GM21723 (cell line): ENCODE measurements around the gene GPANK1.

ENCODE experiments used
- ATAC-seq: cut with Tn5 transposase; IDR thresholded peaks from one replicate; pipeline ENCODE4 v1.9.1; 2021; ENCODE audit warnings: mild to moderate bottlenecking, moderate library complexity; ENCODE audit not compliant: unreplicated experiment

Gene GPANK1

DNA sequence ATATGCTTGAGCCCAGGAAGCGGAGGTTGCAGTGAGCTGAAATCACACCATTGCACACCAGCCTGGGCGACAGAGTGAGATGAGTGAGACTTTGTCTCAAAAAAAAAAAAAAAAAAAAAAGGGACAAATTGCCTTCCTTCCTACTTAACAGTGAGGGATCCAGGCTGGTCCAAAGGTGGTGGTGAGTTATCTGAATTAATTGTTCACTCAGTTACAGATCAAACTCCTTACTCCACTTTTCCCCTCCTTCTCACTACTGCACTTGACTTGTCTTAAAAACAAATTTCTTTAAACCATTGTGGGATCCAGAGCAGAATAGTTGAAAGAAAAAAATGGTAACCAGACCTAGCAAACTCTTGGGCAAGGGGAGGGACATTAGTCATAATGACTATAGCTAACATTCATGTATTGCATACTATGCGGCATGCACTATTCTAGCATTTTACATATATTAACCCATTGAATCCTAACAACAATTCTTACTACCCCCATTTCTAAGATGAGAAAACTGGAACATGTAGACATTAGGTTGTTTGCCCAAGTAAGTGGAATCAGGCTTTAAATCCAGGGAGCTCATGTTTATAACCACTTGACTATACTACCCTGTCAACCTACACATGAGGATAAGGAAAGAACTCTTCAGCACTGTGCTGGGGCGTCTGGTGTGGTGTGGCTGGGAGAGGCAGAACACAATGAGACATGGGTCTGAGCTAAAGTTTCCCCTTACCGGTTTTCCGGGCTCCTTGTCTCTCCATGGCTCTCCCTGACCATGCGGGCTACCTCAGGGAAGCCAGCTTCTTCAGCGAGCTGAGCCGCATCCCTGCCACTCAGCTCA lies 1.5 kb downstream of the GPANK1 start:
- ATAC-seq, result no peak

- no peak for ATAC-seq
These were observed 2.6 kb downstream of the GPANK1 start for GRCh38 chr6:31662124-31662723.

DNA sequence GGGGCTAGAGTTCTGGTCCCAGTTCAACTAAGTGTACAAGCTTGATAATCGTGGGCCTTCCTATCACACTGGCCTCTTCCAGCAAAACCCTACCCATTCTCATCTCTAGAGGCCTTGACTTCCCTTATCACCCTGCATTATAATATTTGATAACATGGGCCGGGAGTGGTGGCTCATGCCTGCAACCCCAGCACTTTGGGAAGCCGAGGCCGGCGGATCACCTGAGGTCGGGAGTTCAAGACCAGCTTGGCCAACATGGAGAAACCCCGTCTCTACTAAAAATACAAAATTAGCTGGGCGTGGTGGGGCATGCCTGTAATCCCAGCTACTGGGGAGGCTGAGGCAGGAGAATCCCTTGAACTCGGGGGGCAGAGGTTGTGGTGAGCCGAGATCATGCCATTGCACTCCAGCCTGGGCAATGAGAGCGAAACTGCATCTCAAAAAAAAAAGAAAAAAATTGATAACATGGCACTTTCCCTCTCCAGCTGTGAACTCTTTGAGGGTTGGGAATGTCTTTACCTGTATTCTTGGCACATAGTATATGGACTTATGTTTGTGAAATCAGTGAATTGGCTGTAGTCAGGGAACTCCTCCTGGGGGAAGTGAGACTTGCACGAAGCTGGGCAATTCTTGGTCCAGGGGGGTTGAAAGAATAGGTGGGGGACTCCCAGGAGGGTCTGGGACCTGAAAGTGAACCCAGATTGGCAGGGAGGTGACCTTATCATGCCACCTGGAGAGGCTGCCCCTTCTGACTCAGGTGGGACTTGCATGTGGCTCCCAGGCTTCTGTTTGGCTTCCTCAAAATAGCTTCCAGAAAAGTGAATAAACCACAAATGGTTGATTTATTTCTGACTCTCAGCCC lies 3.3 kb downstream of the GPANK1 start:
- no peak for ATAC-seq

DNA sequence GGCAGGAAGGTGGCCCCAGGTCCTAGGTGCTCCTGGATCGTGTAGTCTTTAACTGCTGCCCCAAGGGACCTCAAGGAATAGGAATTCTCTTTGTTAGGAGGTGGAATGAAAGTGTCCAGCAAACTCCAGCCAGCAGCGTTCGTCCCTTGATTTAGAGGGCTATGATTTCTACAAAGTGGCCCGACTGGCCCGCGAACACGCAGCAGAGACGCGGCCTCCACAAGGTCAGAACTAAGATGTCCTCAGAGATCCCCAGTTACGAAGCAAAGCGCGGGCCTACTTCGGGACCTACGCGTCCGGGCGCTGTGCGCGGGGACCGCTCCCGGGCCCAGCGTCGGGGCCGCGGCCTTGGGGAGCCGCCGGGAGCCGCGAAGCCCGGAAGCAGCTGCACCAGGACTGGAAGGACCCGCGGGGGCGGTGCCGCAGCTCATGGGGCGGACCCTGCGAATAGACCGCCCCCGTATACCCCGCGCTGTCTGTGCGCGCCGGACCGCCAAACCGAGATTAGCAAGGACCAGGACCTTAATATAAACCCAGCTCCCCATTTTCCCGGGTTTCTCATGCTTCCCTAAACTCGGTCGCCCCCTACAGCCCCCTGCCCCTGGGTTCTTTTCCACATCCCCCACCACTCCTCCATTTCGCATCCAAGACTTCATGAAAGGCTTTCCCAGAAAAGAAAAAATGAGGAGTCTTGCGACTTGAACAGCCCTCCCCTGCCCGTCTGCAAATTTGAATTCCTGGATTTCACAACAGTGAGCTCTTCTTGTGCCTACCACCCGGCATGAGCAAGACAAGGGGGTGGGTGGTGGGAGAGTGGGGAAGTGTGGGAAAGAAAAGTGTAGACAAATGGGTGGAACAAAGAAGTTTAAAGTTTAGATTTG lies 4.2 kb downstream of the GPANK1 start, which contains the start of gene C6orf47:
Gene C6orf47 (minus strand): TSS at position 398 of the 881 bp plus-strand sequence. CDS start 831 bp downstream, outside the sequence.
- peak; percentile 50 for ATAC-seq

GRCh38 chr6:31659649-31660380 lies 5.0 kb downstream of the GPANK1 start:
- ATAC-seq, result no peak

DNA sequence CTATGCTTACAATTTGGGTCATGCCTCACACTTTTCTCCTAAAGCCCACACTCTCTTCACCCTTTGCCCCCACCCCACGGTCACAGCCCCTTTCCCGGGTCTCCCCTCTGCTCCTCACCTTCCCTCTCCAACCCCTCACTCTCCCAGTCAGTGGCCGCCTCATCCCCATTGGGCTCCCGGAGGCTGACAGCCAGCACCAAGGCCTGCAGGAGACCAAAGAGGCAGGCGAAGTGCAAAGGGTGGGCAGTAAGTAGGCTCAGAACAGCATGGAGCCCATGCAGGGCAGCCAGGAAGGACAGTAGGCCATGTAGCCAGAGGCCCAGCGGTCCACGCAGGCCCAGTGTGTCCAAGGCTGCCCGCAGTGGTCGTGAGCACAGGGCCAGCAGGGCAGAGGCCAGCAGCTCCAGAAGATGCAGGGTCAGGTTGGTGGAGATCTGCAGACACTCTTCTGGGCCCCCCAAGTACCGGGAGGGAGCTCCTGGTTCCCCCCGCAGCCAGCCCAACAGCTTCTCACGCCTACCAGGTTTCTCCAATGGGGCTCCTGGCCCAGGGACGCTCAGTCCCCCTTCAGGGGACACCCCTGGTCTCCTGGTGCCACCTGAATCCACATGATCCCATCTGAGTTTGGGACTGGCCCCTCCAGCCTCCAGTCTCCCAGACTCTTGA lies 5.7 kb downstream of the GPANK1 start:
- ATAC-seq, result no peak

DNA sequence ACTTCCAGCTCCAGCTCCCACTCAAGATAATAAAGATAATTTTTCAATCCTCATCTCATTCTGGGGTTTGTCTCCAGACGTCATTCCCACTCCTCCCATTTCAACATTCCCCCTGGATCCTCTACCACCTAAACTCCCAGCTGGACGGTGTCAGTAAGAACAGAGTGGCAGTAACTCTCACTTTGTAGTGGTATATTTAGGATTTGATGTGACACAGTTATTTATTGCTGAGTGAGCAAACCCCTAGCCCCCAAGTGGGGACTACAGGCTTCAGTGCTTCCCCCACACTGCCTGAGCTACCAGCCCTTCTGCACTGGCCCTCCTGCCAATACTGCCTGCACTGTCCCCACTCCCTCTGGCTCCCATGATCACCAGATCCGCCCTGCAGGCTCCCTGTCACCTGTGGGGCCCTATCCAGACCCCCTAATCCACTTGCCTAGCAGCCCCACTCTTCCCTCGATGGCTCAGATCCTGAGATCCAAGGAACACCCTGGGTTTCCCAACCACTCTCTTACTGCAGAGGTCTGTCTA lies 6.6 kb downstream of the GPANK1 start:
- no peak for ATAC-seq

GRCh38 chr6:31657406-31658157 lies 7.2 kb downstream of the GPANK1 start:
- ATAC-seq, result no peak

DNA sequence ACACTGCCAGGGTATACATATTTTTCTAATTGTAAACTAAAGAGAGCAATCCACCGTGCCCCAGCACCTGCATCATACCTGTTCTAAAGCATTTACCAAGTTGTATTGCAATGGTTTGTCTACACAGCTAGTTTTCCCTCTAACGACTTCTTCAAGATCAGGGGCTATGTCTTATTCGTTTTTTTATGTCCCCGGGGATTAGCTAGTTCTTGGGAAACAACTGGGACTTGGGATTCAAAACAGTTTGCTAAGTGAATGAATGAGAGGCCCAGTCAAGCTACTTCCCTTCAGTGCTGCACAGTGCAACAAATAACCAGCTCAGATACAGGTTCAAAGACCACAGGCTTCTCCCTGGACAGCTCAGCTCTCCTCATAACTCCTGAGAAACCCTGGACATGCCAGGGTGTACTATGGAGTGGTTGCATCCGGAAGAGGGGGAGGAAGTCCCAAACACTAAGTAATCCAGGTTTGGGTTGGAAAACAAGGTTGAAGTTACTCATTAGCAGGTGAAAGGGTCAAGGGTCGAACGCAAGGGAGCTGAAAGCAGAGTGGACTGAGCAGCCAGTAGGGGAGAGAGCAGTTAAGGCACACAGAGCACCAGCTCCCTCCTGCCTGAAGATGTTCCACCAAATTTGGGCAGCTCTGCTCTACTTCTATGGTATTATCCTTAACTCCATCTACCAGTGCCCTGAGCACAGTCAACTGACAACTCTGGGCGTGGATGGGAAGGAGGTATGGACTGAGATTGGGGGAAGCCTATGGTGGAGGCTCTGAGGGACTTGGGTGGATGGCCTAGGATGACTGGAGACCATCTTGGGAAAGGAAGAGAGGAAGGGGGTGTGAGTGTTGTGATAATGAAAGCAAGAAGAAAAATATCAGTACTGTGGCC lies 9.2 kb downstream of the GPANK1 start, which contains the start of gene APOM:
Gene APOM (plus strand): TSS at position 546 of the 889 bp plus-strand sequence. CDS start 73 bp downstream, at position 619.
- ATAC-seq, result no peak

GRCh38 chr6:31654574-31655348 lies 10.0 kb downstream of the GPANK1 start:
- no peak for ATAC-seq

DNA sequence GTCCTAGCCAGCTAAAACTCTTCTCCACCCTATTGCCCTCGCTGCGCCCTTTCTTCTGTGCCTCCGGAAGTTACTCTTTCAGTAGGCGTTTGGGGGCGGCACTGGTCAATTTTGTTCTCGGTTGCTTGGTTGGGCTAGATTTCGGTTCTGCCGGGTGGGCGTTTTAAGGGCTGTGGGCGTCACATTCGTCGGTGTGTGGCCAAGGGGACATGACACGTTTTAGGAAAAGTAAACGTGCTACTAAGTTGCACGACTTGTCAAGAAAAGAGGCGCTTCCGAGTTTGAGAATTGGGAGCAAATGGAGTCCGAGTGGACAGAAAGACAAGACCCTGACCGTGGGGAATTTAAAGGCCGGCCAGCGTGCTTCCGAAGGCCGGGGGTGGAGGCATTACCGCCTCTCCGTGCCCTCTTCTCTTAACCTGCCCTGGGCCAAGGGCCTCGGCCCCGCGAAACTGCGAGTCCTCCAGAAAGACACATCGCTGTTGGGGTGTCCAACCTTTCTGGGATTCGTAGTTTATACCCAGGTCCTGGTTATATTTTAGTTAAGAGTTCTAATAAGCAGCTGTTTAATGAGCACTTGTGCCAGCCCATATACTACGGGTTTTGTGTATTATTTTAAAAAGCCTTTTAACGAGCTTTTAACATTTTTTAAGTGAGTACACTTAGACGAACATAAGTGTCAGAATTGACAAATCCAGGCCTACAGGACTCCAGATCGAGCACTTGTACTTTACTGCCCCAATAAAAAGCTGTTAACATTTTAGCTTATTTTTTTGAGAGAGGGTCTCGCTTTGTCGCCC lies 11.7 kb downstream of the GPANK1 start:
- ATAC-seq, result peak; percentile 64

- peak; percentile 18 for ATAC-seq
These were observed 13.1 kb downstream of the GPANK1 start for GRCh38 chr6:31651602-31652191.

GRCh38 chr6:31645325-31645724 lies 19.5 kb downstream of the GPANK1 start:
- ATAC-seq, result no peak

- ATAC-seq, result no peak
These were observed 20.9 kb downstream of the GPANK1 start for GRCh38 chr6:31643818-31644454.
